Fibroblast of the aortic adventitia (primary cell): ENCODE measurements around the gene PRDM16. TPM values are rescaled to one million over a fixed set of nuclear protein-coding genes. Genes with fewer than 3 reads are reported as not detected.

ENCODE experiments used
- DNase-seq: peaks from one replicate; pipeline ENCODE4 v3.0.0-alpha.2; 2010; ENCODE audit warnings: low read depth
- H3K4me3 ChIP-seq: 2 replicates; pipeline ENCODE4 v1.5.1; 2011; ENCODE audit warnings: low read depth, mild to moderate bottlenecking, control low read depth, low read length, moderate library complexity
- CTCF ChIP-seq: IDR thresholded peaks from 2 replicates; pipeline ENCODE4 v1.5.1; 2011; ENCODE audit warnings: mild to moderate bottlenecking, low read length, control low read depth, inconsistent platforms; ENCODE audit not compliant: insufficient read depth
- total RNA-seq: library from RNA; depleted of rRNA; stranded (reverse); fragments of >200 nt; gene quantifications from 2 replicates; pipeline ENCODE4 v1.2.3, GENCODE V29; 2012; ENCODE audit warnings: low replicate concordance

PRDM16 gene
- total RNA-seq, 1 donor: 11.3 TPM

DNA sequence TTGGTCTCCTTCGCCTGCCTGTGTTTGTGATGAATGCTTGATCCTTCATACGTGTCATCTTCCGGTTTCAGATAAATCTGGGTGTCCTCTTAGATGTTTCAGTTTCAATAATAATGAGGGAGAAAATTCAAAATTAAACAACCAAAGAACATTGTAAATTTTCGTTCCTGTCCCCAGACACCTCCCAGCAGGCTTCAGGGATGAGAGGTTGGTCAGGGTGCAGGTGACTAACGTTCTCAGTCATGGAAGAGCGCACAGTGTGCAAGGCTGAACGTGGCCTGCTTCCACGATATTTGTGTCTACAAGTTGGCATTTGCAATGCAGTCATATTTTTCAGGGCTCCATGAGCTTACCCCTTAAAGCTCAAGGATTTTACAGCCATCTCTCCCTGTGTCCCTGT lies 238.4 kb downstream of the PRDM16 start:
- no peak for DNase-seq
- H3K4me3 ChIP-seq: no peak overlapping the region
- TF ChIP-seq CTCF: no peak

- no peak for TF ChIP-seq CTCF
Measured at GRCh38 chr1:3308053-3308452, 239.1 kb downstream of the PRDM16 start.

GRCh38 chr1:3310718-3311400 lies 241.9 kb downstream of the PRDM16 start:
- DNase-seq: no peak
- no peak overlapping the region for H3K4me3 ChIP-seq
- TF ChIP-seq CTCF: no peak

More at GRCh38 chr1:3308053-3308452, 239.1 kb downstream of the PRDM16 start:
- DNase-seq: no peak
- H3K4me3 ChIP-seq: no peak overlapping the region

DNA sequence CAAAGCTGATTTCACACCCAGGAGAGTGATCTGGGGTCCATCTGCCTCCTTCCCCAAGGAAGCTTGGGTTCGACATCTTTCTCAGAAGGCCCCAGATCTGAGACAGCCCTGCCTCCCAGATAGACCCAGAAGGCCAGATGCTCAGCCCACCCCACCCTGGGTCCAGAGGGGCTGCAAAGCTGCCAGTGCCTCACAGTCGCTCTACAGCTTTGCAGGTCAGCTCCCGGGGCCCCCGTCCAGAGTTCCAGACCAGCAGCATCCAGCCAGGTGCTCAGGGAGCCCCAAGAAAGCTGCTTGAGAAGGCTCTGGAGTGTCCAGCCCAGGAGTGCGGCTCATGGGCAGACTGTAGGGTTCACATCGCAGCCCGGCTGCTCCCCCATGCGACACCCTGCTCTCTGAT lies 242.7 kb downstream of the PRDM16 start:
- TF ChIP-seq CTCF: no peak
- H3K4me3 ChIP-seq: no peak overlapping the region
- no peak for DNase-seq

DNA sequence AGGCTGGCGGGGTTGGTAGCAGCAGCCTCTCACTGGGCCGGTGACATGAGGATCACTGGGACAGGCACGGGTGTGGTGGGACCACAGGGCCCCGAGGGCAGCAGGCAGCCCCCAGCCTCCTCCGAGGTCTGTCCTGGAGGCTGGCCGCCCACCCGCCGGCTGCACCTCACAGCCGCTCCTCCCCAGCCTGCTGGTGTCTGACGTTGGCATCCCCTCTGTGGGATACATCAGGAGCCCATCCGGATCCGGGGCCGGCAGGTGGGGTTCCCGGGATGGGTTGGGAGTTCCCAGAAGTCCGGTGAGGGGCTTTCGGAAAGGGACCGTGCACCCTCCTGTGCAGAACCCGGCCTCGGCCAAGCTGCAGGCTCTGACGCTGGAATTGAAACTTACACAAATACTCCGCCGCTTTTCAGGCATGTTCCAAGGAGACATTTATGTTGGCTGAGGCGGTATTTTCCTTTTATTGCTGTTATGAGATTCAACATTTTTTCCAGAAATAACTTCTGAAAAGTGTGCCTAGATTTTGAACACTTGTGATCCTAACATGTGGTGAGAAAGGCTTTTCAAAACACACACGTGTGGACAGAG lies 243.4 kb downstream of the PRDM16 start:
- DNase-seq: no peak
- no peak overlapping the region for H3K4me3 ChIP-seq
- TF ChIP-seq CTCF: no peak

DNA sequence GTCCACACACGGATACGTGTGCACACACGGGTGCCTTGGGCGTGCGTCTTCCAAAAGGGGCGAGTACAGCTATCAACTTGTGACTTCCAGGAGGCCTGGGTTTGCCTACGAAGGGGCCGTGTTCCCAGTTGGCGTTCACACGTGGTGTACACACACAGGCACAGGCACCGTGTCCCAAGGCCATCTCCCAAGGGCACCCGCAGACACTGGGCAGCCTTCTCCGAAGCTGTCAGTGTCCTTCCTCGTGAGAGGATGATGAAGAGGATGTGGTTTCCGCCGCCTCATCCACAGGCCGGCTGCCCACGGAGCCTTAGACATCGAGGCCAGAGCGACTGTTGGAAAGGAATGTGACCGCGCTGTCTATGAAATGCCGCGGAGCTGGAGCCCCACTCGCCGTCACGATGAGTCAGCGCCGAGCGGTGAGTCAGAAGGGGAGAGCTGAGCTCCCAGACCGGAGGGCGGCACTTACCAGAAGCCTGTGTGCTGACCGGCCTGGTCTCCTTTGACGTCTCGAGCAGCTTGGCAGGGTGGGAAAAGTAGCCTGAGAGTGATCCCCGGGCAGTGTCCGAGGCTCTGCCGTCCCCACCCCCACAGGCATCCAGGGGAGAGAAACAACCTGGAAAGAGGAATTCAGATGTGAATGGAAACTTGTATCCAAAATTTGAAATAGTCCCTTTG lies 244.0 kb downstream of the PRDM16 start:
- no peak for TF ChIP-seq CTCF
- H3K4me3 ChIP-seq: no peak overlapping the region
- peak; percentile 99 for DNase-seq
